C4-2B (cell line): ENCODE measurements around the gene NGLY1.

ENCODE experiments used
- H3K27ac ChIP-seq: fragments of 450-650 bp; 2 replicates; pipeline ENCODE4 v1.5.1; 2017
- CTCF ChIP-seq: fragments of 450-650 bp; conservative IDR thresholded peaks from 2 replicates; pipeline ENCODE4 v1.5.1; 2017; ENCODE audit warnings: mild to moderate bottlenecking
- ZFX ChIP-seq: fragments of 450-650 bp; IDR thresholded peaks from 2 replicates; pipeline ENCODE4 v1.6.1; 2017

Gene NGLY1

GRCh38 chr3:25782938-25783660 is at the start of gene NGLY1:
NGLY1 (minus strand) TSS chr3:25783443; CDS start chr3:25783390, 53 bp downstream.
- peak within 1 kb of the TSS; percentile 93 for H3K27ac ChIP-seq
- TF ChIP-seq ZFX, result peak; percentile 59
- TF ChIP-seq CTCF, result no peak; the same call in 1 of the 2 replicates

GRCh38 chr3:25831578-25831977 is 48.3 kb upstream of the NGLY1 start:
- H3K27ac ChIP-seq, result no peak overlapping the region

GRCh38 chr3:25830373-25831280 is 47.4 kb upstream of the NGLY1 start:
- TF ChIP-seq ZFX (no peak), CTCF (no peak)
- H3K27ac ChIP-seq, result no peak overlapping the region

More at GRCh38 chr3:25831578-25831977, 48.3 kb upstream of the NGLY1 start:
- TF ChIP-seq CTCF, result peak; percentile 45
- no peak for TF ChIP-seq ZFX

- no peak overlapping the region for H3K27ac ChIP-seq
- TF ChIP-seq ZFX, result no peak
- no peak for TF ChIP-seq CTCF
These were observed 43.3 kb upstream of the NGLY1 start for GRCh38 chr3:25826510-25826909.

GRCh38 chr3:25823314-25823713 is 40.1 kb upstream of the NGLY1 start:
- H3K27ac ChIP-seq, result no peak overlapping the region
- TF ChIP-seq ZFX, result no peak
- TF ChIP-seq CTCF, result no peak

- H3K27ac ChIP-seq, result no peak overlapping the region
- TF ChIP-seq ZFX, result no peak
These were observed 38.7 kb upstream of the NGLY1 start for GRCh38 chr3:25821746-25822573.

GRCh38 chr3:25820816-25821486 is 37.7 kb upstream of the NGLY1 start:
- H3K27ac ChIP-seq, result no peak overlapping the region
- TF ChIP-seq ZFX, result no peak
- no peak for TF ChIP-seq CTCF
